ENCODE measurements around the gene PCNX3. TPM values are rescaled to one million over a fixed set of nuclear protein-coding genes. Genes with fewer than 3 reads are reported as not detected.
A peak's percentile ranks its signal among the peaks of the same experiment; 100 is the strongest.

PCNX3 gene
- total and polyA plus RNA-seq, 2 of the 13 experiments (the other 11 are each of a cell fraction or from before 2014, with no cell fraction given): 16.2 to 23.0 TPM

- no peak for TF ChIP-seq CBX2 (IDR thresholded peaks at IDR 0.05; ENCODE audit: low read depth, low read length)
- no peak for TF ChIP-seq CBX2 (CRISPR knock-in tag; IDR thresholded peaks at IDR 0.05; ENCODE audit: low read depth)
- peak; percentile 86 for TF ChIP-seq CTCF (CRISPR knock-in tag; IDR thresholded peaks at IDR 0.05)
- no peak for TF ChIP-seq ZFP82 (CRISPR knock-in tag; IDR thresholded peaks at IDR 0.05; ENCODE audit: borderline replicate concordance)
- no peak for TF ChIP-seq POLR2G (IDR thresholded peaks at IDR 0.05; ENCODE audit: low read depth, low read length)
- TF ChIP-seq YY1 (IDR thresholded peaks at IDR 0.05; ENCODE audit: insufficient read depth, insufficient replicate concordance, low read depth, low read length): no peak
- no peak for TF ChIP-seq HOXA9 (CRISPR knock-in tag; IDR thresholded peaks at IDR 0.05; ENCODE audit: borderline replicate concordance)
- peak; percentile 39; the same call in 1 of the 2 replicates for TF ChIP-seq PATZ1 (CRISPR knock-in tag; IDR thresholded peaks at IDR 0.05)
- TF ChIP-seq DPF2 (CRISPR knock-in tag; IDR thresholded peaks at IDR 0.05; ENCODE audit: borderline replicate concordance, low read depth): no peak
- TF ChIP-seq ZFP91 (CRISPR knock-in tag; IDR thresholded peaks at IDR 0.05; ENCODE audit: borderline replicate concordance): 0 out of 2 replicates have a peak, but pooled peaks have one; percentile 14
- no peak for TF ChIP-seq PHF5A (CRISPR knock-in tag; IDR thresholded peaks at IDR 0.05; ENCODE audit: low read depth, unreplicated experiment)
- peak; percentile 64; the same call in 1 of the 2 replicates for TF ChIP-seq ZNF572 (CRISPR knock-in tag; IDR thresholded peaks at IDR 0.05)
- TF ChIP-seq ZNF24 (IDR thresholded peaks at IDR 0.05): no peak
- TF ChIP-seq KDM3A (CRISPR knock-in tag; IDR thresholded peaks at IDR 0.05; ENCODE audit: low read depth): peak; percentile 57; the same call in 1 of the 2 replicates
- no peak for TF ChIP-seq ZNF7 (CRISPR knock-in tag; IDR thresholded peaks at IDR 0.05)
- no peak for TF ChIP-seq FOXO4 (CRISPR knock-in tag; conservative IDR thresholded peaks at IDR 0.05)
- no peak for TF ChIP-seq SOX5 (CRISPR knock-in tag; IDR thresholded peaks at IDR 0.05; ENCODE audit: borderline replicate concordance)
- TF ChIP-seq HDAC1 (CRISPR knock-in tag; IDR thresholded peaks at IDR 0.05): 0 out of 2 replicates have a peak, but pooled peaks have one; percentile 25
- no peak for TF ChIP-seq SETDB1 (CRISPR knock-in tag; IDR thresholded peaks at IDR 0.05; ENCODE audit: borderline replicate concordance)
Measured at GRCh38 chr11:65588199-65589054, 27.1 kb upstream of the PCNX3 start (continued).
